CD4-positive, alpha-beta T cell treated with Interleukin-21 for 1 hour (primary cell): ENCODE data around the gene THUMPD3.

Source experiments
- DNase-seq: peaks from one replicate; pipeline ENCODE4 v3.0.0-alpha.2; 2020

The THUMPD3 gene

GRCh38 chr3:9398700-9399336 is 36.0 kb downstream of the THUMPD3 start:
- peak; percentile 62 for DNase-seq

- DNase-seq: no peak
Measured at GRCh38 chr3:9399337-9399703, 36.5 kb downstream of the THUMPD3 start.

GRCh38 chr3:9399746-9400145 is 36.9 kb downstream of the THUMPD3 start:
- DNase-seq: no peak

GRCh38 chr3:9400616-9401015 is 37.8 kb downstream of the THUMPD3 start:
- DNase-seq: no peak

GRCh38 chr3:9401986-9402385 is 39.1 kb downstream of the THUMPD3 start:
- DNase-seq: no peak

GRCh38 chr3:9402410-9403228 is 39.8 kb downstream of the THUMPD3 start:
- DNase-seq: no peak

GRCh38 chr3:9403463-9403862 is 40.6 kb downstream of the THUMPD3 start:
- DNase-seq: no peak

- DNase-seq: peak; percentile 28
Measured at GRCh38 chr3:9404680-9405079, 41.8 kb downstream of the THUMPD3 start.

- DNase-seq: no peak
Measured at GRCh38 chr3:9405756-9406155, 42.9 kb downstream of the THUMPD3 start.

- DNase-seq: no peak
Measured at GRCh38 chr3:9406856-9407626, 44.2 kb downstream of the THUMPD3 start.

GRCh38 chr3:9408061-9408460 is 45.2 kb downstream of the THUMPD3 start:
- DNase-seq: no peak

GRCh38 chr3:9408546-9408945 is 45.7 kb downstream of the THUMPD3 start:
- no peak for DNase-seq

- no peak for DNase-seq
Measured at GRCh38 chr3:9409981-9410854, 47.4 kb downstream of the THUMPD3 start.

- no peak for DNase-seq
Measured at GRCh38 chr3:9411302-9411701, 48.4 kb downstream of the THUMPD3 start.

GRCh38 chr3:9412293-9412692 is 49.4 kb downstream of the THUMPD3 start:
- no peak for DNase-seq

- no peak for DNase-seq
Measured at GRCh38 chr3:9414826-9415225, 52.0 kb downstream of the THUMPD3 start.

- DNase-seq: no peak
Measured at GRCh38 chr3:9415485-9416138, 52.8 kb downstream of the THUMPD3 start.

- no peak for DNase-seq
Measured at GRCh38 chr3:9416139-9416780, 53.4 kb downstream of the THUMPD3 start.

GRCh38 chr3:9420850-9421549 is 58.1 kb downstream of the THUMPD3 start:
- DNase-seq: no peak

GRCh38 chr3:9422712-9423424 is 60.0 kb downstream of the THUMPD3 start:
- DNase-seq: peak; percentile 58
